Fibroblast of mammary gland (primary cell): ENCODE measurements around the gene PHF23.

Experiments used
- DNase-seq: peaks from one replicate; pipeline ENCODE4 v3.0.0-alpha.2; 2010; ENCODE audit warnings: low read depth
- H3K4me3 ChIP-seq: 2 replicates; pipeline ENCODE4 v1.5.1; 2011; ENCODE audit warnings: low read depth, mild to moderate bottlenecking, low read length, moderate library complexity; ENCODE audit not compliant: control insufficient read depth
- TF ChIP-seq, protein P1 (sequence below): conservative IDR thresholded peaks from 2 replicates; pipeline ENCODE4 v1.5.1; 2011; ENCODE audit warnings: low read depth, low read length, inconsistent platforms; ENCODE audit not compliant: control insufficient read depth, insufficient read depth

PHF23 gene

DNA sequence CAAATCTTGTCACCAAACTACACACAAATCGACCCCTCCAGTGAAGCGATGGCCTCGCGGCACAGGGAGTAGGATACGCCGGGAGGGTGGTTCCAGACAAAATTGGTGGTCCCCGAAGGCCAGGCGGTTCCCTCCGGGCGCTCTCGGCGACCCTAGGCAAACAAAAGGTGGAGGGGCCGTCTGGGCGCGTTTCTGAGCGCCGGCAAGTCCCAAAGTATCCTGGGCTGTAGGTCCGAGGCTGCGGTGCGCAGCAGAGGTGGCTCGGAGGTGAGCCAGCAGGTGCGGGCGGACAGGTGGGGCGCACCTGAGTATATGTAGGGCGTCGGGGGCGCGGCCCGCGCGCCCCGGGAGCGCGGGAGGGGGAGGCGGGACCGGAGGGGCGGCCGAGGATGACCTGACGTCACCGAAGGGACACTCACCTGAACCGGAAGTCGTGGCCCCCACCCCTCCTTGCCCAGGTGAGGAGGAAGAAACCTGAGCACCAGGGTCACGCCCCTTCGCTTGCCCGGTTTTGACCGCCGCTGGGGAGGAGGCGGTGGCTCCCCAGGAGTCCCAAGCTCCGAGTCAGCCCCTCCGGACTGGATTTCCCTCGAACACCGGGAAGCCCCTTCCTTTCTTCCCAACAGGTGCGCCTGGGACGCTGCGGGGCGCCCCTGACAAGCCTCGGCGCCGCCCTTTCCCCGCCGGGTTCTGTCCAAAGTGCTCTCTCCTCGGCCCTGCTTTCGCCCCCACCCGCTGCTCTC is 23.1 kb upstream of the PHF23 start, which contains the start of gene CLDN7:
CLDN7 (minus strand) TSS at position 287 of the 743 bp plus-strand sequence. CDS start 435 bp downstream, outside the sequence.
- TF ChIP-seq, protein P1, sequence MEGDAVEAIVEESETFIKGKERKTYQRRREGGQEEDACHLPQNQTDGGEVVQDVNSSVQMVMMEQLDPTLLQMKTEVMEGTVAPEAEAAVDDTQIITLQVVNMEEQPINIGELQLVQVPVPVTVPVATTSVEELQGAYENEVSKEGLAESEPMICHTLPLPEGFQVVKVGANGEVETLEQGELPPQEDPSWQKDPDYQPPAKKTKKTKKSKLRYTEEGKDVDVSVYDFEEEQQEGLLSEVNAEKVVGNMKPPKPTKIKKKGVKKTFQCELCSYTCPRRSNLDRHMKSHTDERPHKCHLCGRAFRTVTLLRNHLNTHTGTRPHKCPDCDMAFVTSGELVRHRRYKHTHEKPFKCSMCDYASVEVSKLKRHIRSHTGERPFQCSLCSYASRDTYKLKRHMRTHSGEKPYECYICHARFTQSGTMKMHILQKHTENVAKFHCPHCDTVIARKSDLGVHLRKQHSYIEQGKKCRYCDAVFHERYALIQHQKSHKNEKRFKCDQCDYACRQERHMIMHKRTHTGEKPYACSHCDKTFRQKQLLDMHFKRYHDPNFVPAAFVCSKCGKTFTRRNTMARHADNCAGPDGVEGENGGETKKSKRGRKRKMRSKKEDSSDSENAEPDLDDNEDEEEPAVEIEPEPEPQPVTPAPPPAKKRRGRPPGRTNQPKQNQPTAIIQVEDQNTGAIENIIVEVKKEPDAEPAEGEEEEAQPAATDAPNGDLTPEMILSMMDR: no peak
- H3K4me3 ChIP-seq: peak within 1 kb of the TSS; percentile 32
- no peak for DNase-seq

DNA sequence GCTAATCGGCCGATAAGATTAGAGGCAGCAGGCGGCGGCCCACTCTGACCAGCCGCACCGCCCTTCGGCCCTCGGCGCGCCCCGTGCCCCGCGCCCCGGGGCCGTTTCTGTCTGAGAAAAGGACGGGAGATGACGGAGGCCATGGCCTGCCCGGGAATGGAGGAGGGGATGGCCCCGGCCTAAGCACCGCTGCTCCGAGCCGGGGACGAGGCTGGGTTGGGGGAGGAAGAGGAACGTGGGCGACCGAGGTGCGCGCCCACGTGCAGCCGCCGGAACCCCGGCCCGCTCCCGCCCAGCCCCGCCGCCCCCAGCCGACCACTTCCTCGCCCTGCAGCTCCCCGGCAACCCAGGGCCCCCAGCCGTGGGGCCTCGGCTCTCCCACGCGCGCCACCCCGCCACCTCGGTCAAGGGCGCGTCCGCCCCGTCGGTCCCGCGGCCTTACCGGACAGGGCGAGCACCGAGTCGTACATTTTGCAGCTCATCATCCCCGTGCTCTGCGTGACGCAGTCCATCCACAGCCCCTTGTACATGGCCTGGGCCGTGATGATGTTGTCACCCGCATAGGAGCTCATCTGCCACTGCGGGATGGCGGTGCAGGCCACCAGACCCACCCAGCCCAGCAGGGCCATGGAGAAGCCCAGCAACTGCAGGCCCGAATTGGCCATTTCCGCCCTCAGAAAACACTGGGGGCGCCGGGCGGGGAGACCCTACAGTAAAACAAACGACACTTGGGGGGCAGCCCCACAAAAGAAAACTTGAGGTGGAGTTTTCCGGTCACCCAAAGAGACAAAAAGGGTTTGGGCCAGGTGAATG is 22.3 kb upstream of the PHF23 start:
- TF ChIP-seq, protein P1: no peak
- no peak for DNase-seq
- H3K4me3 ChIP-seq: peak overlapping the region; percentile 32

DNA sequence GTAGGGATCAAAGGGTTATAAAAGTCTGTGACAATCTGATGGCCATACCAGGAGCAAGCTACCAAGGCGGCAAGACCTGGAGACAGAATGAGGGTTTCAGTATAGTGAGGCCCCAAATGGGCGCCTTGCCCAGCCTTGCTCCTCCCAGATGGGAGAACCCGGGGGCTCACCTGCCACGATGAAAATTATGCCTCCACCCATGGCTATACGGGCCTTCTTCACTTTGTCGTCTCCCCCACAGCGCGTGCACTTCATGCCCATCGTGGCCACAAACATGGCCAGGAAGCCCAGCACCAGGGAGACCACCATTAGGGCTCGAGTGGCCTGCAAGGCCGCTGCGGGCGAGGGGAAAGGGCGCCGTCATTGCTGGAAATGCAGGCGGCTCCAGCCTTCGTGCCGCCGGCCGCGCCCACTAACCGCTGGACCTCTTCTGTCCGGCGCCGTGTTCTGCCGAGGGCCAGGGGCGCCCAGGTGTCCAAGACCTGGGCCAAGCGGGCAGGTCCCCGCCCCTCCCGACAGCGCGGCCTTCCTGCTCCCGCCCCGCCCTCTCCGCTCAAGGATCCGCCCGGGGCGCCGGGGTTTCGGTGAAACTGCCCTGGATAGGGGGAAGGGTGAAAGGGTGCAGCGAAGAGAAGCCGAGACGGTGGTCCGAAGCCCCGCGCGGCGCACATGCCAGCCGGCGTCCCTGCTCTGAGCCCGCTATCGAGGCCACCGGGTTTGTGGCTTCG is 21.6 kb upstream of the PHF23 start:
- H3K4me3 ChIP-seq: peak overlapping the region; percentile 32
- no peak for DNase-seq
- TF ChIP-seq, protein P1: no peak

DNA sequence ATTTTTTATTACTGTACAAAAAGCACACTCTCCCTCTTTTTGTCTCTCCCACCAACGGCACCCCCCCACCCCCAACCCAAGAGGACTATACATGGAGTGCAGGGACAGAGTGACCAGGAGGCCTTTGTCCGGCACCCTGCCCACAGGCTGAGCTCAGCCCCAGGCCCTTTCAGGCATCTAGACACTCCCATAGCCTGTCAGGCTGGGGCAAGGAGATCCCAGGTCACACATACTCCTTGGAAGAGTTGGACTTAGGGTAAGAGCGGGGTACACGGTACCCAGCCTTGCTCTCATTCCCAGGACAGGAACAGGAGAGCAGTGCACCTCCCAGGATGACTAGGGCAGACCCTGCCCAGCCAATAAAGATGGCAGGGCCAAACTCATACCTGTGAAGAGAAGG is 20.9 kb upstream of the PHF23 start:
- no peak overlapping the region for H3K4me3 ChIP-seq
- DNase-seq: no peak
- TF ChIP-seq, protein P1: no peak

DNA sequence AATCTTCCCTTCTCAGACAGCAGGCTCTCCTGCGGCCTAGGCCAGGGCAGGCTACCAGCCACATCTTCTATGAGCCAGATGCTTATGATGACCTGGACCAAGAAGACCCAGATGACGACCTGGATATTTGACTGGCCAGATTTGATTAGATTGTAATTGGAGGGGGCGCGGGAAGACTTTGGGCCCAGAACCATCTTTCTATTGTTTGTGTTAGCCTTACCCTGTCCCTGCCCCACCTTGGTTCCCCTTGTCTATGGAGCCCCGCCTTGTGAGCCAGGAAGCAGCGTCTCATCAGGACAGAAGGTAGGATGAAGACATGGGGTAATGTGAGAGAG is 20.3 kb upstream of the PHF23 start:
- TF ChIP-seq, protein P1: no peak
- no peak for DNase-seq
- no peak overlapping the region for H3K4me3 ChIP-seq

DNA sequence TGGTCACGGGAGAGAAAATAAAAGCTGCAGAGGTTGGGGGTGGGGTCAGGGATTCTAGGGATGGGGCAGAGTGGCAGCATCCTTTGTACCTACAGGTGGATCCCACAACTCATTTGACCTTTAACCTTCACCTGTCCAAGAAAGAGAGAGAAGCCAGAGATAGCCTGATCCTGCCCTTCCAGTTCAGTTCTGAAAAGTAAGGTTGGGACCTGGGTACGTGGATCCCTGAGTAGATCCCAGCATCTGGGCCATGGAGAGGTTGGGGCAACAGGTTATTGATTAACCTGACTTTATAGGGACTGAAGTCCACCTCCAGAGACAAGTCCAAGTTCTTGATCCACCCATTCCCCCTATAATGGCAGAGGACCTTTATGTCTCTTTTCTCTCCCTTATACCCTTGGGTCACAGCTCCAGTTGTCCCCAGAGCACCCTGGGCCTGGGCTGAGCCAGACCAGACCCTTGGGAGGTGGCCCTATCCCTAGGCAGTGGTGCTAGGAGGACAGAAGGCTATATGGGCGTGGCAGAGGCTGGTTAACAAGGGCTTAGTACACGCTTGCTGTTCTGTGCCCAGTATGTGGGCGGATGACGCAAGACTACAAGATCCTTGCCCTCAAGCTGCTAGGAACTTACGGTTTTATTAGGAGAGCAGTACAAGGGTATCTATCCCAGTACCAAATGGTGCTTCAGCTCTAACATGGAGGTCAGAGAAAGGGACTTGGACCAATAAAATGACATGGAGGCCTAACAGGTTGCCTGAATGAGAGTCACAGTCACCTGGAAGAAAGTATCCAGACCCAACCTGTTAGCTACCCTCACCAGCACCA is 19.7 kb upstream of the PHF23 start:
- no peak overlapping the region for H3K4me3 ChIP-seq
- DNase-seq: peak; percentile 88
- TF ChIP-seq, protein P1: no peak
